ENCODE measurements around the gene LRRC15.

The LRRC15 gene

DNA sequence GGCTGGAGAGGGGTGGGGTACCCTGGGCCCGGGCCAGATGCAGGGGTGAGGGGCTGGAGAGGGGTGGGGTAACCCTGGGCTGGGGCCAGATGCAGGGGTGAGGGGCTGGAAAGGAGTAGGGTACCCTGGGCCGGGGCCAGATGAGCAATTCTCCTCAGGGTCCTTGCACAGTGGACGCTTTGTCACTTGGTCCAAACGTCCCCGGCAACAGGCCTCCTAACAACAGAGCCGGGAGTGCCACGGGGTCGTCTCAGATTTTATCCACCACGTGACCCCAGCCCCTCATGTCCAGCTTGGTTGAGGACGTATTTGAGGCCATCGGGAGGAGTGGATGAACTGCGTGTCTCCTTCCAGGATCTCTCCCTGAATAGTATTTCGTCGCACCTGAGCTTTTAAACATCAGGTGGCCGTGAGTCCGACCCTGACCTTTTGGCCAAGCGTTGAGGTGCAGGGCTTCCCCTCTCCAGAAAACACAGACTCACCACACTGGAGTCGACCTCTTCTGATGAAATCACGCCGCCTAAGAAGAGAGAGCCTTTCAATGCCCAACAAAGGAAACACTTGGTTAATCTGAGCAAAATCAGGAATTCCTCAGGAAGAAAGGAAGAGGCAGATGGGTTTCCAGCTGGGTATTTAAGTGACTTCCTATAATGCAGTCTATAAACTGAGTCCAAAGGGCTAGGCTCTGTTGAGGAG lies 12.8 kb upstream of the LRRC15 start:
- ATAC-seq (replicated peaks; ENCODE audit: extremely low read depth, poor library complexity, severe bottlenecking) (no peak), DNase-seq (ENCODE audit: low spot score in 2 of 2) (no peak)
- Mint-ChIP-seq H3K4me1 (no peaks in the 10 kb centered on the region), H3K27ac (ENCODE audit: low read depth) (no peak overlapping the region), H3K27me3 (peaks cover 71% of the 10 kb centered on the region), H3K4me3 (no peak overlapping the region), H3K36me3 (ENCODE audit: insufficient read depth) (no peaks in the 10 kb centered on the region), H3K9me3 (no peaks in the 10 kb centered on the region)

DNA sequence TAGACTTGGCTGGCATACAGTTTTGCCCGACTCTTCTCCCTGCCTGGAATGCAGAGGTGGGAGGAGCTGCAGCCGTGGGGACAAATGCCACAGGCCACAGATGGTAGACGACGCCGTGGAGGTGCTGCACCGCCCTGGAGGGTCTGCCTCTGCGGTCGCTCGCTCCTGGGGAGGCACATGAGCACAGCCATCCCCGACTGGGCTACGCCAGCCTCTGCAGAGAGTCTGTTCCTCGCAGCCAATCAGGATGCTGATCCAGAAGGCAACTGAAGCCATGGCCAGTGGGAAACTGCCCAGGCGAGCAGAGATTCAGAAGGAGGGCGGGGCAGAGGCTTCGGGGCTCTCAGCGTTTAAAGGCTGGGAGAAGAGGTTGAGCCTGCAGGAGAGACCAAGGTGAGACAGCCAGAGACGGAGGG lies 11.9 kb upstream of the LRRC15 start:
- Mint-ChIP-seq H3K4me3 (no peak overlapping the region), H3K27ac (ENCODE audit: low read depth) (no peak overlapping the region), H3K27me3 (peaks cover 71% of the 10 kb centered on the region), H3K4me1 (no peaks in the 10 kb centered on the region), H3K9me3 (no peaks in the 10 kb centered on the region), H3K36me3 (ENCODE audit: insufficient read depth) (no peaks in the 10 kb centered on the region)
- ATAC-seq (replicated peaks; ENCODE audit: extremely low read depth, poor library complexity, severe bottlenecking) (no peak), DNase-seq (ENCODE audit: low spot score in 2 of 2) (no peak)

DNA sequence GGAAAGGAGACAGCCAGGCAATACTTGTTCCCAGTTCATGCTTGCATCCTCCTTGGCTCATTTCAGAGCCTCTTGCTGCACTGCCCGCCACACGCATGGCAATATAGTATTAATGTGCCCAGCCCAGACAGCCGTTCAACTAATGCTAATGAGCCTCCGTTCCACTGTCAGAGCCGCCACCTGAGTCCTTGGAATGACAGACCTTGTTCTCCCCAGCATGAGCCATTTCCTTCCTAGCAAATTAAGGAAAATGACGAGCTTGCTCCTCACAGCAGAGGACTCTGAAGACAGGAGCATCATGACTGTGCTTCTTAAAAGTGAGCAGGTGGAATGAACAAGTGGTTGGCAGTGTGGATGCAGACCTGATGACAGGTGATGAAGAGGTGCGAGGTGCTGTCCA lies 10.8 kb upstream of the LRRC15 start:
- Mint-ChIP-seq H3K4me1 (no peaks in the 10 kb centered on the region), H3K27ac (ENCODE audit: low read depth) (no peak overlapping the region), H3K36me3 (ENCODE audit: insufficient read depth) (no peaks in the 10 kb centered on the region), H3K27me3 (peaks cover 77% of the 10 kb centered on the region), H3K4me3 (no peak overlapping the region), H3K9me3 (no peaks in the 10 kb centered on the region)
- no peak for DNase-seq (ENCODE audit: low spot score in 2 of 2)
- no peak for ATAC-seq (replicated peaks; ENCODE audit: extremely low read depth, poor library complexity, severe bottlenecking)

DNA sequence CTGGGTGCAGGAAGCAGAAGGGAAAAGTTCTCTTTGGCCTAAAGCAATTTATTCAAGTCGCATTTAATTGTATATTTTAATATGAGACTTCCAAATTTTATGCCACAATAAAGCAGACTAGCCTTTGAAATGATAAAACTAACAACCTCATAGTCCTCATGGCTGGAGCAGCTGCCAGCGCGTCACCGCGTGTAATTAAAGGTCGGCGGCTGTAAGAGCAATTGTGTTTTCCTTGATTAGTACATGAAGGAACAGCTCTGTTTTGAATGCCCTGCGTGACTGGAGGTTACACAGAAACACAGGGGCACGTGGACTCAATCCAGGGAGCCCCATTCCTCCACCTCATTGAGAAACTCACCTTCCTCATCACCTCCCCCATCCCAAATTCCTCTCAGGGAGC lies 10.1 kb upstream of the LRRC15 start:
- Mint-ChIP-seq H3K9me3 (no peaks in the 10 kb centered on the region), H3K4me3 (no peak overlapping the region), H3K27ac (ENCODE audit: low read depth) (no peak overlapping the region), H3K4me1 (no peaks in the 10 kb centered on the region), H3K27me3 (peaks cover 77% of the 10 kb centered on the region), H3K36me3 (ENCODE audit: insufficient read depth) (no peaks in the 10 kb centered on the region)
- no peak for DNase-seq (ENCODE audit: low spot score in 2 of 2)
- ATAC-seq (replicated peaks; ENCODE audit: extremely low read depth, poor library complexity, severe bottlenecking), result no peak

DNA sequence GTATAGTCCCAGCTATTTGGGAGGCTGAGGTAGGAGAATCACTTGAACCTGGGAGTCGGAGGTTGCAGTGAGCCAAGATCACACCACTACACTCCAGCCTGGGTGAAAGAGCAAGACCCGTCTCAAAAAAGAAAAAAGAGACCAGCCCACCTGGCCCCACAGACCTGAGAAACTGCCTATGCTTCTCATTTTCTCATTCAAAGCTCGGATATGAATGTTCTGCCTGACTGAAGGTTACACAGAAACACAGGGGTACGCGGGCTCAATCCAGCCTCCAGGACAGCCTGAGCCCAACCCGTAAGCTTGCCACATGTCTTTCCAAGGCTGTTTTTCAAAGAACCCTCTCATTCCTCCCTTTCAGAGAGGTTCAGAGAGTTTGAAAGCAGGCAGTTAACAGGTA lies 9.7 kb upstream of the LRRC15 start:
- ATAC-seq (replicated peaks; ENCODE audit: extremely low read depth, poor library complexity, severe bottlenecking) (no peak), DNase-seq (ENCODE audit: low spot score in 2 of 2) (no peak)
- Mint-ChIP-seq H3K4me1 (no peaks in the 10 kb centered on the region), H3K4me3 (no peak overlapping the region), H3K27ac (ENCODE audit: low read depth) (no peak overlapping the region), H3K27me3 (peaks cover 76% of the 10 kb centered on the region), H3K9me3 (no peaks in the 10 kb centered on the region), H3K36me3 (ENCODE audit: insufficient read depth) (no peaks in the 10 kb centered on the region)

DNA sequence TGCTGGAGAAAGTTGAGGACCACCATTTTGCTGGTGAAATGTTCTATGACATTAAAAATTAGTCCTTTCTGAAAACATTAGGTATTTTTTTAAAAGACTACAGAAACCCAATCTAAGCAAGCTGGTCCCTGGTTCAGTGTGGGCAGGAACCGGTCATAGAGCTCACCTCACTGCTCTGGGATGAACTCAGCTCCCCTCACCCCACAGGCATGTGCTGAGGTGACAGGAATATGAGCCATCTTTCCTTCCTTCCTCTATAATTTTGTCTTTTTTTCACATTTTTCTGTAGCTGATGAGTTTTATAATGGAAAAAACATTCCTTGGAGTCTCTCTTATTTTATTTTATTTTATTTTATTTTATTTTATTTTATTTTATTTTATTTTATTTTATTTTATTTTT lies 8.2 kb upstream of the LRRC15 start:
- no peak for ATAC-seq (replicated peaks; ENCODE audit: extremely low read depth, poor library complexity, severe bottlenecking)
- no peaks in the 10 kb centered on the region for H3K36me3 Mint-ChIP-seq (ENCODE audit: insufficient read depth)

DNA sequence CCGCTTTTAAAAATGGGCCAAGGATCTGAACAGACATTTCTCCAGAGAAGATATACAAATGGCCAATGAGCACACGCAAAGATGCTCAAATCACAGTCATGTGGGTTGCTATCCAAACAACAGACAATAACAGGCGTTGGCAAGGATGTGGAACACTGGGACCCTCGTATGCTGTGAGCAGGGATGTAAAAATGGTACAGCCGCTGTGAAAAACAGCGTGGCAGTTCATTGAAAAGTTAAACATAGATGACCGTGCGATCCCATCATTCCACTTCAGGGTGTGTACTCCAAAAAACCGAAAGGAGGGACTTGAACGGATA lies 6.7 kb upstream of the LRRC15 start:
- no peak for DNase-seq (ENCODE audit: low spot score in 2 of 2)
- no peak overlapping the region for H3K4me3 Mint-ChIP-seq
- H3K27me3 Mint-ChIP-seq, result peaks cover 70% of the 10 kb centered on the region
- no peak overlapping the region for H3K27ac Mint-ChIP-seq (ENCODE audit: low read depth)
- H3K36me3 Mint-ChIP-seq (ENCODE audit: insufficient read depth), result peaks cover 2% of the 10 kb centered on the region
- H3K4me1 Mint-ChIP-seq, result no peaks in the 10 kb centered on the region
- no peaks in the 10 kb centered on the region for H3K9me3 Mint-ChIP-seq
- no peak for ATAC-seq (replicated peaks; ENCODE audit: extremely low read depth, poor library complexity, severe bottlenecking)

More for the DNA sequence above, 8.2 kb upstream of the LRRC15 start:
- H3K4me1 Mint-ChIP-seq, result no peaks in the 10 kb centered on the region
- no peak overlapping the region for H3K4me3 Mint-ChIP-seq
- no peaks in the 10 kb centered on the region for H3K9me3 Mint-ChIP-seq
- no peak overlapping the region for H3K27ac Mint-ChIP-seq (ENCODE audit: low read depth)
- H3K27me3 Mint-ChIP-seq, result peaks cover 62% of the 10 kb centered on the region
- no peak for DNase-seq (ENCODE audit: low spot score in 2 of 2)

DNA sequence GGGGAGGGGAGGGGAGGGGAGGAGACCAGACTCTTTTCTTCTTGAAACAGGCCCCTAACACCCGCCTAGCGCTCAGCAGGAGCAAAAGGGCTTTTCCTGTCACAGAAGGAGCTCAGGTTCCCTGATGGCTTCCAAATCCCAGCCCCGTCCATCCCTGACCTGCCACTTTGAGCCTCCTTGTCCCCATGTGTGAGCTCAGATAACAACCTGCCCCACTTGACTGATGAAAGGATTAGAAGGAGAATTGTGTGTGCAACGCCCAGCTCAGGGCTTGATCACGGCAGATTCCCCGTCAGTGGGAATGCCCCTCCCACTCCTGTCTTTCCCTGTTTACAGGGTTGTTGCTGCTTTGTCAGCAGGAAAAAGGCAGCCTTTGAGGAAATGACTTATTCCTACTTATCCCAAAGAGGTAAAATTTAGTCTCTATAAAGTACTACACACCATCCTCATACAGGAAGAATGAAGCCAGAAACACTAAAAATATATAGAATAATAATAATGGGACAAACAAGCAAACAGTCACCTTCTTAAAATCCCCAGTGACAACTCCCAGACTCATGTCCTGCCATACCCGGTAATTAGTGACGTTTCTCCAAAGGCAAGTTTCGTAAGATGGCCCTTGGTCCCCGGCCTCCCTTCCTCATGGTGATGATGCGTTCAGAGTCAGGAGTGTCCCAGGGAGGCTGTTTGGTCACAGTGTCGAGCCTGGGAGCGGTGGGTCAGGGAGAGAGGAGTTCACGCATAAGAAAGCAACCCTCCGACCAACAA lies 6.1 kb upstream of the LRRC15 start:
- Mint-ChIP-seq H3K27ac (ENCODE audit: low read depth) (no peak overlapping the region), H3K4me3 (no peak overlapping the region), H3K36me3 (ENCODE audit: insufficient read depth) (peaks cover 2% of the 10 kb centered on the region), H3K27me3 (peaks cover 76% of the 10 kb centered on the region), H3K4me1 (no peaks in the 10 kb centered on the region), H3K9me3 (no peaks in the 10 kb centered on the region)
- ATAC-seq (replicated peaks; ENCODE audit: extremely low read depth, poor library complexity, severe bottlenecking) (no peak), DNase-seq (ENCODE audit: low spot score in 2 of 2) (no peak)

DNA sequence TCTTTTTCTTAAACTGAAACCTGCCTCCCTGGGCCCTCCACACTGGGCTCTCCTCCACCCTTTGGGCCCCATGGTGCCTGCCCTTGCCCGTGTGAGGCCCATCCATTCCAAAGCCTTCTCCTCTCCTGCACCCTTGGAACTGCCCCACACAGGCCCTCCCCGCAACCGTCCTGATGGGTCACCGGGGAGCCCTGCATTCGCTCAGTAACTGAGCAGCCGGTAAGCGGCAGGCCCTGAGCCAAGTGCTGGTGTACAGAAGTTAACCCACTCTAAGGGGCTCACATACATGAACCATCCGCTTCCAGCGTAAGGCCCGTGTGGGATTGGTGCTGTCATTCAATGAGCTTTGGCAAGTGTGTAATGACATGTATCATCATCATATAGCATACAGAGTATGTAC lies 5.4 kb upstream of the LRRC15 start:
- DNase-seq (ENCODE audit: low spot score in 2 of 2) (no peak), ATAC-seq (replicated peaks; ENCODE audit: extremely low read depth, poor library complexity, severe bottlenecking) (no peak)
- no peak overlapping the region for H3K27ac Mint-ChIP-seq (ENCODE audit: low read depth)
- no peak overlapping the region for H3K4me3 Mint-ChIP-seq
- peaks cover 76% of the 10 kb centered on the region for H3K27me3 Mint-ChIP-seq
- peaks cover 2% of the 10 kb centered on the region for H3K36me3 Mint-ChIP-seq (ENCODE audit: insufficient read depth)
- peaks cover 2% of the 10 kb centered on the region for H3K4me1 Mint-ChIP-seq
- H3K9me3 Mint-ChIP-seq, result no peaks in the 10 kb centered on the region

DNA sequence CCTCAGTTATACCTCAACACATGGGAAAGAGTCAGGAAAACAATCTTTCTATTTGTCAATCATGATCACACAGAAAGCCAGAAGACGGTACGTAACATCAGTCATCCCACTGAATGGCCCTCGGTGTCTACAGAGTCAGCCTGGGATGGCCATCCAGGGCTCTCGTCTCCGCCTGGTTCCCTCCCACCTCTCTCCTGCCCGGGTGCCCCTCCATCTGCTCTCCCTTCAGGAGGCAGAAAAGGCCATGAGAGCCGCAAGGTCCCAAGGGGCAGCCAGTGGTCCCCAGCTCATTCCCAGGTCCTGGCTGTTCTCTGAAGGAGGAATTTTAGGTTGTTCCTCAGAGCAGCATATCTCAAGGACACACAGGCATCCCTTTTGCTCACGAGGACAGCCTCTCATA lies 4.4 kb upstream of the LRRC15 start:
- peaks cover 2% of the 10 kb centered on the region for H3K36me3 Mint-ChIP-seq (ENCODE audit: insufficient read depth)

DNA sequence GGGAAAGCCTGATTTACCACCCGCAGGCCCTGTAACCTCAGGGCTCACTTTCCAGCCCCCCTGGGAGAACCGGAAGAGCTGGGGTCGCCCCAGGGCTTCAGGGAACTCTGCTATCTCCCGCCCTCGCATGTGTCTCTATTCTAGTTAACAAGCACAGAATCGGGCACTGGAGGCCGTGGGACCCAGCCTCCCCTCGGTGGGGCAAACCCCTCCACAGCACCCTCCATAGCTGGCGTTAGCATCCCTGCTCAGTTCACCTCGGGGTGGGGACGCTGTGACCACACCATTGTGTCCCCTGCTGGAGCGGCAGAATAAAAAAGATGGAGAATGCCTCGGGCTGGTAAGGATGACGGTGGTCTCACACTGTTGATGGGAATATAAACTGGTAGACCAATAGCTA lies 3.5 kb upstream of the LRRC15 start:
- peaks cover 5% of the 10 kb centered on the region for H3K4me1 Mint-ChIP-seq
- ATAC-seq (replicated peaks; ENCODE audit: extremely low read depth, poor library complexity, severe bottlenecking), result no peak
- H3K36me3 Mint-ChIP-seq (ENCODE audit: insufficient read depth), result peaks cover 2% of the 10 kb centered on the region
- no peaks in the 10 kb centered on the region for H3K9me3 Mint-ChIP-seq
- H3K27ac Mint-ChIP-seq (ENCODE audit: low read depth), result no peak overlapping the region
- no peak for DNase-seq (ENCODE audit: low spot score in 2 of 2)
- H3K4me3 Mint-ChIP-seq, result no peak overlapping the region
- H3K27me3 Mint-ChIP-seq, result peaks cover 79% of the 10 kb centered on the region

More for the DNA sequence above, 4.4 kb upstream of the LRRC15 start:
- no peak for DNase-seq (ENCODE audit: low spot score in 2 of 2)
- ATAC-seq (replicated peaks; ENCODE audit: extremely low read depth, poor library complexity, severe bottlenecking), result no peak
- Mint-ChIP-seq H3K27me3 (peaks cover 79% of the 10 kb centered on the region), H3K4me1 (peaks cover 5% of the 10 kb centered on the region), H3K27ac (ENCODE audit: low read depth) (no peak overlapping the region), H3K9me3 (no peaks in the 10 kb centered on the region), H3K4me3 (no peak overlapping the region)

DNA sequence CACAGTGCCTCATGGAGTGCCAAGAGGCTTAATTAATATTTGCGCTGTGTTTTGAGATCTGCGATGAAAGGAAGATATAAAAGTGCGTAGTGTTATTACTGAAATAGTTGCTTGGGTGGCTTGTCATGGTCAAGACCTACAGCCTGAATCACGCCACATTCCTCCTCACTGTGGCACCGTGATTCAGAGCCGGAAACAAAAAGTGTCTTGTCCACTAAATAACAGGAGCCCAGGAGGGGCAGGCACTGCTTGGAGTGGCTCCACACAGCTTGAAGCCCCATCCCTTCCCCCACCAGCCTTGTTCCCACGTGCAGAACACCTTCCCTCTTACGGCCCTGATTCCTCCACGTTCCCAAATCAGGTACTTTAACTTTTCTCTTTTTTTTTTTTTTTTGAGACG lies 1.2 kb upstream of the LRRC15 start:
- no peaks in the 10 kb centered on the region for H3K9me3 Mint-ChIP-seq

DNA sequence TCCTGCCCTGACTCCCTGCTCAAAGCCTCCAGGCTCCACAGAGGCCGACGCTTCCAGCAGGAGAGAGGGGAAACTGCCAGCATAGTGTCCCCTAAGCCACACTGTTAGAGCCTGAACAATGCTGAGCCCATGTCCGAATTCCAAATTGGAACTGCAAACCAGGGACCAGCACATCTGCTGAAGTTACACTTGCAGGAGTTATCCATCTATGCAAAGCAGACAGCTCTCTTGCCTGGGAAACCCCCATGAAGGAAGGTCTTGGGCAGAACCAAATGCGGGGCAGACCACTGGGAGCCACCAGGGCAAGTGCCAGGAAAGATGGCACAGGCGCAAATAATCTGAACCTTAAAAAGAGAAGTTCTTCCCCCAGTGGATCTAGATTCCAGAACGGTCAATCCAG lies 625 bp downstream of the LRRC15 start:
- Mint-ChIP-seq H3K9me3 (no peaks in the 10 kb centered on the region), H3K4me3 (no peak overlapping the region), H3K27ac (ENCODE audit: low read depth) (no peak overlapping the region)

More for the DNA sequence above, 1.2 kb upstream of the LRRC15 start:
- H3K4me1 Mint-ChIP-seq, result peaks cover 5% of the 10 kb centered on the region
- DNase-seq (ENCODE audit: low spot score in 2 of 2) (no peak), ATAC-seq (replicated peaks; ENCODE audit: extremely low read depth, poor library complexity, severe bottlenecking) (no peak)
- no peak overlapping the region for H3K27ac Mint-ChIP-seq (ENCODE audit: low read depth)
- peaks cover 2% of the 10 kb centered on the region for H3K36me3 Mint-ChIP-seq (ENCODE audit: insufficient read depth)
- H3K4me3 Mint-ChIP-seq, result no peak overlapping the region
- H3K27me3 Mint-ChIP-seq, result peaks cover 78% of the 10 kb centered on the region

More for the DNA sequence above, 625 bp downstream of the LRRC15 start:
- no peak for DNase-seq (ENCODE audit: low spot score in 2 of 2)
- ATAC-seq (replicated peaks; ENCODE audit: extremely low read depth, poor library complexity, severe bottlenecking), result no peak
- Mint-ChIP-seq H3K27me3 (peaks cover 73% of the 10 kb centered on the region), H3K36me3 (ENCODE audit: insufficient read depth) (peaks cover 2% of the 10 kb centered on the region), H3K4me1 (peaks cover 5% of the 10 kb centered on the region)

All from central memory CD8-positive, alpha-beta T cell (primary cell).